Progenitor cell of endocrine pancreas (in vitro differentiated cells): ENCODE results near the gene IL17REL. TPM values are rescaled to one million over a fixed set of nuclear protein-coding genes. Genes with fewer than 3 reads are reported as not detected.

Experiments used
- DNase-seq: peaks from one replicate; pipeline ENCODE4 v3.0.0; 2021; ENCODE audit warnings: low spot score; ENCODE audit not compliant: unreplicated experiment
- H3K27ac Mint-ChIP-seq: 2 replicates; pipeline ENCODE4 v1.8.0; 2021; ENCODE audit warnings: mild to moderate bottlenecking, moderate library complexity, mixed read lengths
- H3K27me3 Mint-ChIP-seq: 2 replicates; pipeline ENCODE4 v1.8.0; 2021; ENCODE audit warnings: mixed read lengths
- H3K36me3 Mint-ChIP-seq: 2 replicates; pipeline ENCODE4 v1.8.0; 2022; ENCODE audit warnings: mixed read lengths; ENCODE audit not compliant: insufficient read depth
- H3K4me1 Mint-ChIP-seq: 2 replicates; pipeline ENCODE4 v1.8.0; 2021; ENCODE audit warnings: low read depth, mixed read lengths
- H3K4me3 Mint-ChIP-seq: 2 replicates; pipeline ENCODE4 v1.8.0; 2021; ENCODE audit warnings: low read depth, mild to moderate bottlenecking, moderate library complexity, mixed read lengths
- H3K9me3 Mint-ChIP-seq: 2 replicates; pipeline ENCODE4 v1.8.0; 2021; ENCODE audit warnings: low read depth, mixed read lengths
- total RNA-seq: library from RNA; stranded (reverse); gene quantifications from 2 replicates; pipeline ENCODE4 v1.2.1, GENCODE V29; 2021
- TF ChIP-seq, protein P1 (sequence below): fragments of 200-600 bp; sonication (generic); IDR thresholded peaks from one replicate; pipeline ENCODE4 v1.5.0; 2021; ENCODE audit warnings: antibody characterized with exemption, mild to moderate bottlenecking; ENCODE audit not compliant: unreplicated experiment

IL17REL gene
- total RNA-seq, 1 donor from 2014 or later, result 0.10 TPM

DNA sequence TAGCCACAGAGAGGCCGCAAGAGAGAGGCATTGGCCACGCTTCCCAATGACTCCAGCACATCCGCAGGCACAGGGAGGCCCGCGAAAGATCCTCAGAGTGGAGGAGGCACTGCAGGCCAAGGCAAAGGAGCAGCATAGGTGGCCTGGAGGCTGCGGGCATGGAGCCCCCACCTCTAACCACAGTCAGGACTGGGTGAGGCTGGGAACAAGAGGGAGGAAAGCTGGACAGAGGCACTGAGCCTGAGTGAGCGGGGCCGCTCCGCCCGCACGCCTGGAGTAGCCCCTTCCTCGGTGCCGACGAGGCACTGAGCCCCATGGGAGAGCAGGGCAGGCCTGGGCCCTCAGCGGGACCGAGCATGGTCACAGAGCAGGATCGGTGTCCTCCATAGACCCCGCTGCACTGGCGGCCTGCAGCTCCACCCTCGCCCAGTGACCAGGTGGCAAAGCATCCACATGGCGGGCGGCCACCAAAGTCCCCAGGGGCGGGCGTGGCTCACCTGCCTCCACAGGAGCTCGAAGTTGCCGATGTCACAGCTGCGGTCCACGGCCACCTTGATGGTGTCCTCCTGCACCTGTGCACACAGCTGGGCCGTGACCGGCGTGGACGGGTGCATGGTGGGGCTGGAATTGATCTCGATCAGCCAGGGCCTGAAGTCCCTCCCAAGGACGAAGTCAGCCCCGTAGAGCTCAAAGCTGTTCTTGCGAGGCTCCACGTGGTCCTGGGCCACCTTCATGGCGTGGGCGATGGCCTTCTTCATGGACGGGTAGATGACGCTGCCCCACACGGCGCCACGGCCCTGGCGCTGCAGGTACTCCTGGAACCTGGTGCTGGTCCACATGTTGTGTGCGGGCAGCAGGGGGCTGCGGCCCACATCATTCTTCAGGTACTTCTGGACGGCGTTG is 18.9 kb upstream of the IL17REL start:
- Mint-ChIP-seq H3K4me3 (no peak overlapping the region), H3K27me3 (peaks cover 7% of the 10 kb centered on the region), H3K36me3 (no peaks in the 10 kb centered on the region), H3K4me1 (no peaks in the 10 kb centered on the region), H3K27ac (no peak overlapping the region), H3K9me3 (no peaks in the 10 kb centered on the region)
- TF ChIP-seq, protein P1, sequence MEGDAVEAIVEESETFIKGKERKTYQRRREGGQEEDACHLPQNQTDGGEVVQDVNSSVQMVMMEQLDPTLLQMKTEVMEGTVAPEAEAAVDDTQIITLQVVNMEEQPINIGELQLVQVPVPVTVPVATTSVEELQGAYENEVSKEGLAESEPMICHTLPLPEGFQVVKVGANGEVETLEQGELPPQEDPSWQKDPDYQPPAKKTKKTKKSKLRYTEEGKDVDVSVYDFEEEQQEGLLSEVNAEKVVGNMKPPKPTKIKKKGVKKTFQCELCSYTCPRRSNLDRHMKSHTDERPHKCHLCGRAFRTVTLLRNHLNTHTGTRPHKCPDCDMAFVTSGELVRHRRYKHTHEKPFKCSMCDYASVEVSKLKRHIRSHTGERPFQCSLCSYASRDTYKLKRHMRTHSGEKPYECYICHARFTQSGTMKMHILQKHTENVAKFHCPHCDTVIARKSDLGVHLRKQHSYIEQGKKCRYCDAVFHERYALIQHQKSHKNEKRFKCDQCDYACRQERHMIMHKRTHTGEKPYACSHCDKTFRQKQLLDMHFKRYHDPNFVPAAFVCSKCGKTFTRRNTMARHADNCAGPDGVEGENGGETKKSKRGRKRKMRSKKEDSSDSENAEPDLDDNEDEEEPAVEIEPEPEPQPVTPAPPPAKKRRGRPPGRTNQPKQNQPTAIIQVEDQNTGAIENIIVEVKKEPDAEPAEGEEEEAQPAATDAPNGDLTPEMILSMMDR, result no peak
- DNase-seq, result no peak

DNA sequence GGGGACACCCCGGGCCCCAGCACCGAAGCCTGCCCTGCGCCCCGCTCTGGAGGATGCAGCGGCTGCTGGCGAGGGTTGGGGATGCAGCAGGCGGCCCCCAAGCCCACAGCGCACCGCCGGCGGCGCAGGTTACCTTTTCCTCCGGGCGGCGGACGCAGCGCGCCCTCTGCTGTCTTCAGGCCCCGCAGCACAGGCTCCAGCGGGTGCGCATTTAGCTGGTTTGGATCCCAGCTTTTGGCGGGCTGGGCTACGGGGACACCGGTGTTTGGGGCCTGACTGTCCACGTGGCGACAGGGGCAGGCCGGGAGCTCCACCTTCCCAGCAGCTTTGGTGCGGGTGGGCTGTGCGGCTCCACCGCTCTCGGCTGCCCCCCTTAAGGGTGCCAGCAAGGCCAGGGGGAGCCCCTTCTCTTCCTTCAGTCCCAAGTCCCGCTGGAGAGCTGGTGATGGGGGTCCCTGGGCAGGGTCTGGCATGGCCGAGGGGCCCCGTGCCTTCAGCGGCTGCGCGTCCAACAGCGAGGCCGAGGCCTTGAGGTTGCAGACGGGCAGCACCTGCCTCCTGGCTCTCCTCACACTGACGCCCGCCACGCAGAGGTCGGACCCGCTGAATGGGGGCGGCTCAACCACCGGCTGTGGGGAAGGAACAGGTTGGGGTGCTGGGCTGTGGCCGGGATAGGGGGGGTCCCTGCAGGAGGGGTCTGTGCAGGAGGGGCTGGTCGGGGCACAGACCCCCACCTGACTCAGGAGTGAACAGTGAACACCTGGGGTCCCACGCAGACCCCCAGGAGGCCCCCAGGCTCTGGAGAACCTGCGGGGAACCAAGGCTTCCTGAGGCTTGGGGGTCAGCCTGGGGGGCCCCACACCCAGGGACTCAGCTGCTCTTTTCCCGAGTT is 18.0 kb upstream of the IL17REL start:
- no peaks in the 10 kb centered on the region for H3K36me3 Mint-ChIP-seq
- TF ChIP-seq, protein P1, result peak; percentile 91
- H3K27ac Mint-ChIP-seq, result no peak overlapping the region
- H3K27me3 Mint-ChIP-seq, result peaks cover 10% of the 10 kb centered on the region
- DNase-seq, result peak; percentile 66
- no peaks in the 10 kb centered on the region for H3K4me1 Mint-ChIP-seq
- no peaks in the 10 kb centered on the region for H3K9me3 Mint-ChIP-seq
- no peak overlapping the region for H3K4me3 Mint-ChIP-seq

DNA sequence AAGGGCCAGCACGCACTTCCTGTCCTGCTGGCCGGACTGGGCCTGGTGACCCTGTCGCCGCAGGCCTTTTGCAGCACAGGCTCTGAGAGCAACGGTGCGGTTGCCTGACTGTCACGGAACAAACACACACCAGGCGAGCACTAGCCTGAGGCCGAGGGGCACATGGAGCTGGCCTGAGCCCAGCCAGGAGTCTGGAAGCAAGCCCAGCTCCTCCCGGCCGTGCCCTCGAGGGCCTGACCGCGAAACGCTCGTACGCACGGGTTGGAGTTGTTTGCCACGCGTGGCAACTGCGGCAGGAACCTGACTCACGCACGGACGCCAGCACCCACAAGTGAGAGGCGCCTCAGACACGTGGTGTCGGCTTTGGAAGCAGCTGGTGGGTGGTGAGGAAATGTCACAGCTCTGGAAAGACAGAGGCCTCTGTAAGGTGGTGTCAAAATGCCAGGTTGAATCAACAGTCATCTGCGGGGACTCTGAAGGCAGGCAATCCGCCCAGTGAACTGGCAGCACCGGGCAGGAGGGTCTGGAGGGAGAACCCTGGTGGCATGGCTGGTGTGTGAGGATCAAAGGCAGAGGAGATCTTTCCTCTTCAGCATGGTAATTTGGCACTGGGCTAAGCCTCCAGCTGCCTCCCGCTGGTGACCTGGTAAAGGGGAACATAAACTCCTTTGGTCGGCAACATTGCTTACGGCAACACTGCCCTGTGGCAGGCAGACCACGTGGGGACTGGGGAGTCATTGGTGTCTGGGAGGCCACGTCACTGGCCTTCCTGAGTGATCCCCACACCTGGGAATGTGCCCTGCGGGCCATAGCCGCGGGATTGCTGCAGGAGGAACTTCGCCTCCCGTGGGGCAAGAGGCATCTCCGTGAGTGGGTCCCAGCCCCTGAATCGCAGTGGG is 15.3 kb upstream of the IL17REL start:
- no peaks in the 10 kb centered on the region for H3K9me3 Mint-ChIP-seq
- DNase-seq, result no peak
- TF ChIP-seq, protein P1, result no peak
- H3K4me1 Mint-ChIP-seq, result no peaks in the 10 kb centered on the region
- H3K27ac Mint-ChIP-seq, result no peak overlapping the region
- H3K4me3 Mint-ChIP-seq, result no peak overlapping the region
- no peaks in the 10 kb centered on the region for H3K36me3 Mint-ChIP-seq
- peaks cover 19% of the 10 kb centered on the region for H3K27me3 Mint-ChIP-seq

DNA sequence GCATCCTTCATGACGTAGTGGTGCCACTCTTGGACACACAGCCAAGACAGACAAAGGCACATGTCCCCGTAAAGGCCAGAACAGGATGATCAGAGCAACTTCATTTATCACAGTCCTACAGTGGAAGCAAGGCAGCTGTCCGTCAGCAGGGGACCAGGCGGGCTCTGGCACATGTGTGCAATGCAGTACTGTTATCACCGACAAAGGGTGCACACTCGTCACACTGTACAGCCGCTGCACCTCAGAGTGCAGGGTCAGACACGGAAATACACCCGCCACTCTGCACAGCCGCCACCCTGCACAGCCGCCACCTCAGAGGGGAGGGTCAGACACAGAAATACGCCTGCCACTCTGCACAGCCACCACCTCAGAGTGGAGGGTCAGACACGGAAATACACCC is 13.4 kb upstream of the IL17REL start:
- H3K27me3 Mint-ChIP-seq, result peaks cover 19% of the 10 kb centered on the region
- no peak overlapping the region for H3K27ac Mint-ChIP-seq
- DNase-seq, result no peak
- H3K4me1 Mint-ChIP-seq, result no peaks in the 10 kb centered on the region
- H3K9me3 Mint-ChIP-seq, result no peaks in the 10 kb centered on the region
- TF ChIP-seq, protein P1, result no peak
- no peaks in the 10 kb centered on the region for H3K36me3 Mint-ChIP-seq
- H3K4me3 Mint-ChIP-seq, result no peak overlapping the region
